ENCODE data around the gene ADCY9.

GRCh38 chr16:4110065-4110464, 6.2 kb downstream of the ADCY9 start:
- TF ChIP-seq, protein P1, sequence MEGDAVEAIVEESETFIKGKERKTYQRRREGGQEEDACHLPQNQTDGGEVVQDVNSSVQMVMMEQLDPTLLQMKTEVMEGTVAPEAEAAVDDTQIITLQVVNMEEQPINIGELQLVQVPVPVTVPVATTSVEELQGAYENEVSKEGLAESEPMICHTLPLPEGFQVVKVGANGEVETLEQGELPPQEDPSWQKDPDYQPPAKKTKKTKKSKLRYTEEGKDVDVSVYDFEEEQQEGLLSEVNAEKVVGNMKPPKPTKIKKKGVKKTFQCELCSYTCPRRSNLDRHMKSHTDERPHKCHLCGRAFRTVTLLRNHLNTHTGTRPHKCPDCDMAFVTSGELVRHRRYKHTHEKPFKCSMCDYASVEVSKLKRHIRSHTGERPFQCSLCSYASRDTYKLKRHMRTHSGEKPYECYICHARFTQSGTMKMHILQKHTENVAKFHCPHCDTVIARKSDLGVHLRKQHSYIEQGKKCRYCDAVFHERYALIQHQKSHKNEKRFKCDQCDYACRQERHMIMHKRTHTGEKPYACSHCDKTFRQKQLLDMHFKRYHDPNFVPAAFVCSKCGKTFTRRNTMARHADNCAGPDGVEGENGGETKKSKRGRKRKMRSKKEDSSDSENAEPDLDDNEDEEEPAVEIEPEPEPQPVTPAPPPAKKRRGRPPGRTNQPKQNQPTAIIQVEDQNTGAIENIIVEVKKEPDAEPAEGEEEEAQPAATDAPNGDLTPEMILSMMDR (IDR thresholded peaks at IDR 0.05; ENCODE audit: insufficient read depth, low read depth, low read length) = no peak
- TF ChIP-seq EZH2 (IDR thresholded peaks at IDR 0.05; ENCODE audit: insufficient read depth, low read length) = no peak

Data from astrocyte (in vitro differentiated cells and primary cell).